HG02642 (cell line): ENCODE measurements around the gene GUCY1A1.

Experiments used
- ATAC-seq: cut with Tn5 transposase; IDR thresholded peaks from one replicate; pipeline ENCODE4 v1.9.1; 2021; ENCODE audit warnings: mild to moderate bottlenecking; ENCODE audit not compliant: unreplicated experiment, poor library complexity

GUCY1A1 gene

DNA sequence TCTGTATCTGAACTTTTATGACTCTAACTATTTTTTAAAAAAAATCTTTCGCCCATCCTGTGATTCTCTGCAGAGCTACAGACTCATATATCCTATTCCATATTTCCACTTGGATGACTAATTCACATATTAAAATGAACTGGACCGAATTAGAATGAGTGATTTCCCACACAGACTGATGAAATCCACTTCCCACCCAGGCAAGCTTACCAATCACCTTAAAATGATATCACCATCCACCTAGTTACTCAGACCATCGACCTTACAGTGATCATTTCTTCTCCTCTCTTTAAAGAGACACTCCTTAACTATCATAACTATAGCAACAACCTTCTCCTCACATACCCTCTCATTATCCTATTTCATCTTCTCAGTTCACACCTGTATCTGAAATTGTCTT is 58.1 kb downstream of the GUCY1A1 start:
- ATAC-seq = no peak

DNA sequence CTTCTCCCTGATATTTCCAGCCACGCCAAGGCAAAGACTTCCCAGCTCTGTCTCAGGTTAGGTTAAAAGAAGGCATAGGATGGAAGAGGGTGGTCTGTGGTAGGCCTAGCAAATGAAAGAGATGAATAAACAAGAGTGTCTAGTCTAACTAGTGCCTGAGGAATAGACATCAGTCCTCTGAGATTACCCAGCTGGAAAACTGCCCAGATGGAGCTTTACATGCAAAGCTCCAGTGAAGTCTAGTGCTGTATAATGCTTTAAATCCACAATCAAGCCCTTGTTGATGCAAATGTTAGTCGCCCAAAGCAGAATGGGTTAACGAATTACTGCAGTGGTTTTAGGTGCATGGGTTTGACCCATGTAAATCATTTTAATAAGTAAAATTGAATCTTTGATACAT is 67.4 kb downstream of the GUCY1A1 start:
- no peak for ATAC-seq

GRCh38 chr4:155734951-155735350 is 68.3 kb downstream of the GUCY1A1 start:
- ATAC-seq = no peak

DNA sequence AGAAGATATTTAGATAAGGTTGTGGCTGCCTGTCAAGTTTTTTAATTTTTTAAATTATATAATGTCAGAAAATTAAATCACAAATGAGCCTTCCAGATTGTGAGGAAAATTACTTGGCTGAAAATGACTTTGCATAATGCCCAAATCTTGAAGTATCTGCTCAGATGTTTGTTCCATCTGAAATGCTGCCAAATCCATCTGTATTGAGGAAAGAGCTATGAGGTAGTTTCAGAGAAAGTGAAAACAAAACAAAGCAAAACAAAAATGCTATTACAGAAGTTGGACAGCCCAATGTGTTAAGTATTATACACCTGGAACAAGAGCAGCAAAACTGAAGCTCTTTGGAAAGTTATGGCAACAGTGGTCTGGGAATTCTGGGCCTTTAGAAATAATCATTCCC is 68.8 kb downstream of the GUCY1A1 start:
- ATAC-seq = no peak

DNA sequence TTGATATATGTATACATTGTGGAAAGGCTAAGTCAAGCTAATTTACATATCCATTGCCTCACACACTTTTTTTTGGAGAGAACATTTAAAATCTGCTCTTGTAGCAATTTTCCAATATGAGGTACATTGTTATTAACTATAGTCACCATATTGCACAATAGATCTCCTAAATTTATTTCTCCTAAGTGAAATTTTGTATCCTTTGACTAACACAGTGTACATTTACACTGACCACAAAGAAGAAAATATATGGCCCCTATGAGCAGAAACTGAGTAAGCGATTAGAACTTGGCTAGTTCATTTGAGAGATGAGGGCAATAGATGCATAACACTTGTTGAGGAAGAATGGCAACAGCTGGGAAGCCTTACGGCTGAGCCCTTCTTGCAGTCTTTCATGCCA is 71.9 kb downstream of the GUCY1A1 start:
- ATAC-seq = no peak

GRCh38 chr4:155741546-155741945 is 74.9 kb downstream of the GUCY1A1 start:
- no peak for ATAC-seq

- no peak for ATAC-seq
These were observed 75.8 kb downstream of the GUCY1A1 start for GRCh38 chr4:155742310-155743015.

- ATAC-seq = no peak
These were observed 79.3 kb downstream of the GUCY1A1 start for GRCh38 chr4:155745984-155746383.

DNA sequence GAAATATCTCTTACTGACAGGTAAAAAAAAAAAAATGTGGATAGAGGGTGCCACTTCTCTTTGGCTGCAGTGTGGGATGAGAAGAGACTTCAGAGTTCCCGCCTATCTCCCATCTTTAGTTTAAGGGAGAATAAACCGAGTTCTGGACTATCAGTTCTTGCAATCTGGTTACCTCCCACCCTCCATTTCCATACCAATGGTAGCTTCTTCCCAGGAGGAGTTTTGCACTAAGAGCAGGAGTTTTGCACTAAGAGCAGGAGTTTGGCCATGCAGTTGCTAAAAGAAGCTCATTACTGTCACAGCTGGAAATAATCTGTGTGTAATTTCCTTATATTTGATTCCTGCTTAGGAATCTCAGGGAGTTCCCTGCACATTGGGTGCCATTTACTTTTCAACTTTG is 81.4 kb downstream of the GUCY1A1 start:
- ATAC-seq = no peak

GRCh38 chr4:155749041-155749440 is 82.4 kb downstream of the GUCY1A1 start:
- no peak for ATAC-seq

- ATAC-seq = no peak
These were observed 84.9 kb downstream of the GUCY1A1 start for GRCh38 chr4:155751569-155751968.

DNA sequence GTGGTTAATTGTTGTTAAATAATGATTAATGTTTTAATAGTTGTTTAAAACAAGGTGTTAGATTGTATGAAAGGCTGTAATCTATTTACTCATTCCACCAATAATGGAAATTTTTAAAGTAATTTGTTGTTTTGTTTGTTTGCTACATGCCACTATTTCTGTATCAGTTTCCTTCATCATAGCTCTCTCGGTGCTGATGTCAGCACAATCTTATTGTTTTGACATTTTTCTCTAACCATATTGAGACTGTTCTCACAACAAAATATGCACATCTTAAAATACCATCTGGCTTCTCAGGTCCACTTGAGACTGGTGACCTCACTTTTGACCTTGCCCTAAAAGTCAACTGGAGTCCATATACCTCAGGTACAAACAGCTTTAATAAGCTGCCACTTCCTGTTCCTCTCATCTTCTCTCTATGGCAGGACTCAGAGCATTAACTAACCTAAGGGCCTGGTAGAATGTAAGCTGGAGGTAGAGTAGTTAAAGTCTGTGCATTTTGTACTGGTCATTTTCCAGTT is 91.2 kb downstream of the GUCY1A1 start:
- no peak for ATAC-seq

GRCh38 chr4:155758481-155759371 is 92.1 kb downstream of the GUCY1A1 start, which contains the start of gene GUCY1B1:
Gene GUCY1B1, plus strand, starts transcription at chr4:155759021. Its CDS starts 120 bp downstream, at chr4:155759141.
- peak; percentile 99 for ATAC-seq

- peak; percentile 23 for ATAC-seq
These were observed 93.0 kb downstream of the GUCY1A1 start for GRCh38 chr4:155759372-155760252.

GRCh38 chr4:155761047-155761446 is 94.4 kb downstream of the GUCY1A1 start:
- ATAC-seq = no peak

GRCh38 chr4:155761916-155762315 is 95.3 kb downstream of the GUCY1A1 start:
- ATAC-seq = no peak

DNA sequence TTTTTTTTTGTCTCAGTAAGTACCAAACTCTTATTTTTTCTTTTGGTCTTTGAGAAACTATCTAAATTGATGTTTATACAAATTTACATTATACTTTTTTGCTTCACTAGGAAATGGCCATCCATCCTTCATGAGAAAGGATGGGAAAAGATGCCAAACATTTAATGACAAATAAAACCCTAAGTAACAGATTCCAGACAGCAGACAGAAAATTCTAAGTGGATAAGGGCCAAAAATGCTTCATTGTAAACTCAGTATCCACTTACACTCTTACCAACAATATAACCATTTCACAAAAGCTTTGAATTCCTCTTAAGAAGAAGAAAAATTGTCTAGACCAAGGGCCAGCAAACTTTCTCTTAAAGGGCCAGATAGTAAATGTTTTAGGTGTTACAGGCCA is 95.7 kb downstream of the GUCY1A1 start:
- no peak for ATAC-seq

GRCh38 chr4:155763551-155763950 is 96.9 kb downstream of the GUCY1A1 start:
- no peak for ATAC-seq

GRCh38 chr4:155765149-155765548 is 98.5 kb downstream of the GUCY1A1 start:
- no peak for ATAC-seq

GRCh38 chr4:155766622-155767021 is 100.0 kb downstream of the GUCY1A1 start:
- ATAC-seq = no peak
